T-cell (primary cell): ENCODE data around the gene LRRC4. TPM values are rescaled to one million over a fixed set of nuclear protein-coding genes. Genes with fewer than 3 reads are reported as not detected.

Experiments used
- ATAC-seq, 4 experiments: fragments of 200-7000 bp in 3 of 4; fragments of 150-1000 bp in 1 of 4; cut with Tn5 transposase; replicated peaks in 1 of 4; 1 replicate in 3 of 4; 2 replicates in 1 of 4; pipeline ENCODE4 v1.10.0; 2021; ENCODE audit warnings: moderate library complexity in 3 of 4, mild to moderate bottlenecking in 2 of 4, moderate number of reproducible peaks in 1 of 4
- CTCF ChIA-PET, 2 donors: fragments of 300-600 bp; sonication (Branson Sonifier 250); formaldehyde crosslinking; loops; one replicate each; lab custom pipeline; 2022; ENCODE audit warnings: antibody characterized with exemption in 2 of 2; lab: Charles Lee
- POLR2A ChIA-PET, 2 donors: fragments of 300-600 bp; sonication (Branson Sonifier 250); formaldehyde crosslinking; loops; one replicate each; lab custom pipeline; 2022; ENCODE audit warnings: antibody characterized with exemption in 2 of 2; lab: Charles Lee
- DNase-seq, 35 experiments: peaks; one replicate each; pipeline versions ENCODE4 v3.0.0 to v3.0.0-alpha.2; 2013 to 2023
- H3K27ac ChIP-seq: one replicate; pipeline ENCODE4 v1.5.1; 2013; ENCODE audit warnings: low read length
- H3K27me3 ChIP-seq, 2 experiments: replicated peaks in 1 of 2; 1 replicate in 1 of 2; 2 replicates in 1 of 2; pipeline versions ENCODE4 v1.6.1 to v1.7.0; 2013; ENCODE audit warnings: low read length in 1 of 2, mixed read lengths in 1 of 2; ENCODE audit not compliant: control insufficient read depth in 2 of 2, insufficient read depth in 2 of 2; ENCODE audit errors: extremely low read depth in 1 of 2
- H3K36me3 ChIP-seq, 2 donors: 1 replicate in 1 of 2; 2 replicates in 1 of 2; pipeline versions ENCODE4 v1.6.1 to v1.7.0; 2013; ENCODE audit warnings: low read length in 1 of 2; ENCODE audit not compliant: control insufficient read depth in 2 of 2, insufficient read depth in 1 of 2; ENCODE audit errors: extremely low read depth in 1 of 2
- H3K4me1 ChIP-seq, 2 experiments: 1 replicate in 1 of 2; 2 replicates in 1 of 2; pipeline versions ENCODE4 v1.6.1 to v1.7.0; 2013; ENCODE audit warnings: low read length in 2 of 2, mixed read lengths in 1 of 2; ENCODE audit not compliant: insufficient read depth in 2 of 2, control insufficient read depth in 1 of 2; ENCODE audit errors: extremely low read depth in 1 of 2
- H3K4me3 ChIP-seq, 2 donors: 1 replicate in 1 of 2; 2 replicates in 1 of 2; pipeline versions ENCODE4 v1.5.1 to v1.7.0; 2013; ENCODE audit warnings: mild to moderate bottlenecking in 2 of 2, low read length in 1 of 2, moderate library complexity in 1 of 2; ENCODE audit not compliant: control insufficient read depth in 1 of 2; ENCODE audit errors: extremely low read depth in 1 of 2
- H3K9me3 ChIP-seq: 2 replicates; pipeline ENCODE4 v1.7.0; 2013
- H3K27ac Mint-ChIP-seq, 2 donors: one replicate each; pipeline ENCODE4 v1.8.0; 2020 to 2021; ENCODE audit warnings: mild to moderate bottlenecking in 2 of 2, mixed read lengths in 2 of 2
- H3K27me3 Mint-ChIP-seq, 2 donors: one replicate each; pipeline ENCODE4 v1.8.0; 2021 to 2022; ENCODE audit warnings: mixed read lengths in 2 of 2
- H3K36me3 Mint-ChIP-seq: one replicate; pipeline ENCODE4 v1.8.0; 2021; ENCODE audit warnings: mixed read lengths
- H3K4me1 Mint-ChIP-seq, 3 donors: one replicate each; pipeline ENCODE4 v1.8.0; 2020 to 2022; ENCODE audit warnings: mixed read lengths in 3 of 3, mild to moderate bottlenecking in 1 of 3
- H3K4me3 Mint-ChIP-seq, 3 donors: one replicate each; pipeline ENCODE4 v1.8.0; 2020 to 2022; ENCODE audit warnings: mild to moderate bottlenecking in 3 of 3, mixed read lengths in 3 of 3, moderate library complexity in 3 of 3
- H3K9me3 Mint-ChIP-seq, 3 donors: one replicate each; pipeline ENCODE4 v1.8.0; 2020 to 2022; ENCODE audit warnings: mixed read lengths in 3 of 3
- WGBS: methylation state at CpG from one replicate; pipeline ENCODE4 v1.1.5; 2013; ENCODE audit warnings: missing lambda C conversion rate; ENCODE audit not compliant: insufficient coverage; 5-methylcytosine and 5-hydroxymethylcytosine counted together
- total RNA-seq, 35 experiments: library from RNA in 6 of 35; stranded (reverse) in 6 of 35; fragments of 120-200 nt in 1 of 35; gene quantifications; one replicate each; pipeline versions ENCODE4 v1.2.1 to v1.2.4 and lab custom pipeline; 2013 to 2026

LRRC4 gene
- total RNA-seq, 5 donors from 2014 or later (not counting 1 experiment from before 2014, with no cell fraction given), result 0.07 to 0.77 (median 0.18) TPM; not detected in 2

- Histone ChIP-seq H3K27me3 (no peaks in the 10 kb centered on the region), H3K27ac (no peak overlapping the region), H3K4me3 (no peak overlapping the region), H3K4me1 (peaks cover 26 to 33% of the 10 kb centered on the region in 2 experiments), H3K36me3 (no peaks in the 10 kb centered on the region), H3K9me3 (no peaks in the 10 kb centered on the region)
- no peak overlapping the region for H3K27ac Mint-ChIP-seq
- no peaks in the 10 kb centered on the region for H3K9me3 Mint-ChIP-seq
- peaks cover 6% of the 10 kb centered on the region for H3K36me3 Mint-ChIP-seq
- 83% methylated on average over 2 of the region's 4 CpGs for WGBS
- H3K4me1 Mint-ChIP-seq, result peaks cover 64 to 72% (median 66%) of the 10 kb centered on the region in 3 donors
- ChIA-PET POLR2A (no interaction called here), CTCF (no interaction called here)
- DNase-seq (no peak), ATAC-seq (no peak)
- H3K27me3 Mint-ChIP-seq, result no peaks in the 10 kb centered on the region
- H3K4me3 Mint-ChIP-seq, result no peak overlapping the region
These were observed 23.3 kb upstream of the LRRC4 start for GRCh38 chr7:128054511-128054910.

GRCh38 chr7:128053991-128054390, 22.8 kb upstream of the LRRC4 start:
- no peak overlapping the region for H3K27ac ChIP-seq
- no peak overlapping the region for H3K4me3 Mint-ChIP-seq
- ChIA-PET POLR2A (no interaction called here), CTCF (no interaction called here)
- peaks cover 20 to 29% of the 10 kb centered on the region in 2 experiments for H3K4me1 ChIP-seq
- no peaks in the 10 kb centered on the region for H3K9me3 Mint-ChIP-seq
- ATAC-seq (no peak), DNase-seq (no peak)
- WGBS, result 100% methylated on average over 4 of the region's 5 CpGs
- no peak overlapping the region for H3K27ac Mint-ChIP-seq
- peaks cover 63 to 72% (median 64%) of the 10 kb centered on the region in 3 donors for H3K4me1 Mint-ChIP-seq
- peaks cover 6% of the 10 kb centered on the region for H3K36me3 Mint-ChIP-seq
- H3K27me3 ChIP-seq, result no peaks in the 10 kb centered on the region
- no peaks in the 10 kb centered on the region for H3K9me3 ChIP-seq
- H3K36me3 ChIP-seq, result no peaks in the 10 kb centered on the region
- H3K27me3 Mint-ChIP-seq, result no peaks in the 10 kb centered on the region
- no peak overlapping the region for H3K4me3 ChIP-seq

- no peak overlapping the region for H3K4me3 Mint-ChIP-seq
- peak in 2 of 35 experiments; percentile 13 to 43 for DNase-seq
- H3K4me1 Mint-ChIP-seq, result peaks cover 55 to 71% (median 58%) of the 10 kb centered on the region in 3 donors
- no peaks in the 10 kb centered on the region for H3K27me3 ChIP-seq
- ChIA-PET POLR2A (no interaction called here), CTCF (no interaction called here)
- H3K4me3 ChIP-seq, result no peak overlapping the region
- ATAC-seq, result no peak
- H3K27ac Mint-ChIP-seq, result peak overlapping the region in 1 of 2 donors; percentile 5
- no peaks in the 10 kb centered on the region for H3K9me3 Mint-ChIP-seq
- H3K36me3 Mint-ChIP-seq, result peaks cover 9% of the 10 kb centered on the region
- H3K36me3 ChIP-seq, result no peaks in the 10 kb centered on the region
- H3K4me1 ChIP-seq, result peaks cover 11 to 20% of the 10 kb centered on the region in 2 experiments
- H3K27me3 Mint-ChIP-seq, result no peaks in the 10 kb centered on the region
- no peak overlapping the region for H3K27ac ChIP-seq
- no peaks in the 10 kb centered on the region for H3K9me3 ChIP-seq
These were observed 21.8 kb upstream of the LRRC4 start for GRCh38 chr7:128053023-128053422.

- Mint-ChIP-seq H3K27me3 (no peaks in the 10 kb centered on the region), H3K9me3 (no peaks in the 10 kb centered on the region), H3K4me3 (no peak overlapping the region), H3K27ac (peak overlapping the region in 1 of 2 donors; percentile 50), H3K4me1 (peaks cover 49 to 64% (median 51%) of the 10 kb centered on the region in 3 donors), H3K36me3 (peaks cover 9% of the 10 kb centered on the region)
- no peaks in the 10 kb centered on the region for H3K27me3 ChIP-seq
- peaks cover 4 to 14% of the 10 kb centered on the region in 2 experiments for H3K4me1 ChIP-seq
- no peak overlapping the region for H3K4me3 ChIP-seq
- DNase-seq (no peak), ATAC-seq (no peak)
- ChIA-PET POLR2A (no interaction called here), CTCF (interaction anchor here in 1 of 2 donors (0.6 kb wide), 1 partner anchor 193 kb away, joined by 3 read pairs; no protein-coding TSS in a partner anchor)
- H3K36me3 ChIP-seq, result no peaks in the 10 kb centered on the region
- H3K27ac ChIP-seq, result no peak overlapping the region
- WGBS, result 97% methylated on average over 7 of the region's 9 CpGs
- H3K9me3 ChIP-seq, result no peaks in the 10 kb centered on the region
These were observed 21.2 kb upstream of the LRRC4 start for GRCh38 chr7:128052404-128052803.

GRCh38 chr7:128045766-128046165, 14.5 kb upstream of the LRRC4 start:
- WGBS, result no CpG with 5 or more reads among the region's 1 CpG
- peaks cover 0 to 6% of the 10 kb centered on the region in 2 experiments for H3K4me1 ChIP-seq
- Mint-ChIP-seq H3K9me3 (no peaks in the 10 kb centered on the region), H3K36me3 (peaks cover 10% of the 10 kb centered on the region), H3K4me3 (no peak overlapping the region), H3K27me3 (no peaks in the 10 kb centered on the region), H3K27ac (no peak overlapping the region), H3K4me1 (peaks cover 22 to 41% (median 29%) of the 10 kb centered on the region in 3 donors)
- ATAC-seq (no peak), DNase-seq (no peak)
- ChIA-PET CTCF (no interaction called here), POLR2A (interaction anchor here in 1 of 2 donors (0.5 kb wide), 1 partner anchor 81 kb away, joined by 5 read pairs; no protein-coding TSS in a partner anchor)
- H3K27ac ChIP-seq, result no peak overlapping the region
- H3K4me3 ChIP-seq, result no peak overlapping the region
- peaks cover 0 to 6% of the 10 kb centered on the region in 2 donors for H3K36me3 ChIP-seq
- no peaks in the 10 kb centered on the region for H3K27me3 ChIP-seq
- H3K9me3 ChIP-seq, result no peaks in the 10 kb centered on the region

- Histone ChIP-seq H3K9me3 (no peaks in the 10 kb centered on the region), H3K4me1 (peaks cover 0 to 6% of the 10 kb centered on the region in 2 experiments), H3K27me3 (no peaks in the 10 kb centered on the region), H3K4me3 (no peak overlapping the region), H3K36me3 (peaks cover 0 to 6% of the 10 kb centered on the region in 2 donors), H3K27ac (no peak overlapping the region)
- H3K4me1 Mint-ChIP-seq, result peaks cover 20 to 35% (median 29%) of the 10 kb centered on the region in 3 donors
- 100% methylated on average over 1 of the region's 1 CpG for WGBS
- peaks cover 7% of the 10 kb centered on the region for H3K36me3 Mint-ChIP-seq
- DNase-seq (no peak), ATAC-seq (no peak)
- no peaks in the 10 kb centered on the region for H3K27me3 Mint-ChIP-seq
- no peak overlapping the region for H3K4me3 Mint-ChIP-seq
- H3K9me3 Mint-ChIP-seq, result no peaks in the 10 kb centered on the region
- no peak overlapping the region for H3K27ac Mint-ChIP-seq
- ChIA-PET CTCF (interaction anchor here in 1 of 2 donors (0.7 kb wide), 1 partner anchor 165 kb away, joined by 4 read pairs; no protein-coding TSS in a partner anchor), POLR2A (interaction anchor here in 1 of 2 donors (0.5 kb wide), 1 partner anchor 82 kb away, joined by 5 read pairs; no protein-coding TSS in a partner anchor)
These were observed 13.9 kb upstream of the LRRC4 start for GRCh38 chr7:128045158-128045557.
